KOPT-K1 (cell line): ENCODE results near the gene GOSR1.
"Not testable (repeated sequence)": the region's sequence is repeated elsewhere in the genome, so short reads cannot be mapped to it uniquely, and the experiment has no call there.

Experiments used
- H3K27ac ChIP-seq: fragments of 200-600 bp; sonication (generic); 2 replicates; pipeline ENCODE4 v1.5.1; 2016; ENCODE audit warnings: antibody characterized with exemption, mild to moderate bottlenecking, low read depth, low read length; ENCODE audit not compliant: poor library complexity, severe bottlenecking
- H3K36me3 ChIP-seq: fragments of 200-600 bp; sonication (generic); 2 replicates; pipeline ENCODE4 v1.5.1; 2017; ENCODE audit warnings: antibody characterized with exemption, mild to moderate bottlenecking, low read length, moderate library complexity; ENCODE audit not compliant: insufficient read depth
- H3K9me3 ChIP-seq: fragments of 200-600 bp; sonication (generic); 2 replicates; pipeline ENCODE4 v1.5.1; 2017; ENCODE audit warnings: antibody characterized with exemption, low read length, mild to moderate bottlenecking; ENCODE audit not compliant: insufficient read depth, poor library complexity, severe bottlenecking

The GOSR1 gene

DNA sequence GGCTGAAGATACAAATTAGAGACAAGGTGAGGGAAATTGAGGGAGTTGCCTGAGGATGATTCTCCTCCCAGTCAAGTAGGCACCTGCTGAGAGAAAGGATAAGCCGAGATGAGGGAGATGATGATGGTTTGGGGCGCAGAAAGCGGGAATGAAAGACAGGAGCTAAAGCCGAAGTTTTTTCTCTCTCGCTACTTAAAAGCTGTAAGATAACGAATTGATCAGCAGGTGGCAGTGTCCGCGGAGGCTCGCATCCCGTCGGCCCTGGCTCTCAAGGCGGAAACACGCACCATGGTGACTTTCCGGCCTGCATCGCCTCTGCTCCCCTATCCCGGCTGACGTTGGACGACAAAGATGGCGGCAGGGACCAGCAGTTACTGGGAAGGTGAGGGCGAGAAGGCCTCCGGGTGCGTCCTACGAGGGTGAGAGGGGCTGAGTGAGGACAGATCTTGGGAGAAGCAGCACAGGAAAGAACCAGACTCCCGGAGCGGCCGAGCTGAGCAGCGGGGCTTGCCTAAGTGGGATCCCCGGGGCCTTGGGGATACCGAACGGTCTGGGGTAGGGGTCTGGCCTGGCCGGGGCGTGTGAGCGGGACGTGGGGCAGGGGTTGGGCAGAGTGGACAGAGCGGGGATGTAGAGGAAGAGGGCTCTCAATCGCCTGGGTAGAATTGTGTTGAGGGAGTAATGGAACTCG is at the start of gene GOSR1:
Gene GOSR1, plus strand, starts transcription at position 326 of the 691 bp plus-strand sequence. Its CDS starts 26 bp downstream, at position 352.
- Histone ChIP-seq H3K27ac (peak within 1 kb of the TSS; percentile 88), H3K36me3 (peaks cover 33% of the 10 kb centered on the region), H3K9me3 (no peaks in the 10 kb centered on the region)

DNA sequence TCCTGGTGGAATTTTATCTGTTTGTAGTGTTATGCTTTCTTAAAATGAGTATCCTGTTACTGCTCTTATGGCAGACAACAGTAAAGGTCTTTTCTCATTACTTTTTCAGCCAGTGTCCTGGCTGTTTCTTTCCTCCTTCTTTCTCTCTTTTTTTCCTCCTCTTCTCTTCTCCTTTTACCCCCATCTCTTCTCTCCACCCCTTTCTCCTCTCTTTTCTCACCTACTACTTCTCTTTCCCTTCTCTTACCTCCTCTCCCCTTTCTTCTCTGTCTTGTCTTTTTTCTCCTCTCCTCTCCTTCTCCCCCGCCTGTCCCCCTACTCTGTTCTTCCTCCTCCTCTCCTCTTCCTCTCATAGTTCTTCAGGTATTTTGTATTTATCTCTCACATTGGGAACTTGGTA is 49.6 kb upstream of the GOSR1 start:
- peaks cover 48% of the 10 kb centered on the region for H3K36me3 ChIP-seq
- no peak overlapping the region for H3K27ac ChIP-seq
- H3K9me3 ChIP-seq: no peaks in the 10 kb centered on the region

DNA sequence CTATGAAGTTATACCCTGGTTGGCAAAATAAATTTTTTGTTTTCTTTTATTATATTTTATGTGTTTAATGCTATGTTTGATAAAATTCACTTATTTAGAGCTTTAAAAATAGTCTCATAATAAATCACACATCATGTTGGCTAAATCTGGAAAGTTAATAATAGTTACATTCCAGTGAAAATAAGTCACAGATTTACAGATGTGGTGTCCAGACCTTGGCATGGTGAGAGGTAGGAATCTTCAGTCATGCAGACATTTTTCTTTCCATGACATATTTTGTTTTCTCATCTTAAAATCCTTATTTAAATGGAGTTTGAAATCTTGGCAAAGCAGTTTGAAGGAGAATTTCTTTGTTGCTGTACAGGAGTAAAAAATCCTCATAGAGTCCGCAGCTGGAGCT is 48.1 kb upstream of the GOSR1 start:
- Histone ChIP-seq H3K9me3 (no peaks in the 10 kb centered on the region), H3K27ac (no peak overlapping the region), H3K36me3 (peaks cover 42% of the 10 kb centered on the region)

DNA sequence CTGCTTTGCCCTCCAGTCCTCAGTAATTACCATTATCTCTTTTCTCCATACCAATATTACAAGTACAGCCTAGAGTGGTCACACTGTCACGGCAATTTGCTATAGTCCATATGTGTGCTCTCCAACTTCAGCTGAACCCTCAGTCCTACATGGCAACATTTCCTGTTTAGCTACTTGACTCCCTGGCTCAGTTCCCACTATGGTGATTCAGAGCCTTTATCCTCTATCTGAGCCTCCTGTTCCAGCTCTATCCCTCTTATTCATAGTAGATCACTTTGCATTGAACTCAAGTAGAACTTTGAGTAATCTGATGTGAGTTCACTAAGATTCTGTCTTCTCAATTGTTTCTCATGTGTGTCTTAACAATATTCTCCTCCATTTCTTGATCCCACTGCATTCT is 43.7 kb upstream of the GOSR1 start:
- Histone ChIP-seq H3K27ac (no peak overlapping the region), H3K9me3 (no peaks in the 10 kb centered on the region), H3K36me3 (peaks cover 38% of the 10 kb centered on the region)

DNA sequence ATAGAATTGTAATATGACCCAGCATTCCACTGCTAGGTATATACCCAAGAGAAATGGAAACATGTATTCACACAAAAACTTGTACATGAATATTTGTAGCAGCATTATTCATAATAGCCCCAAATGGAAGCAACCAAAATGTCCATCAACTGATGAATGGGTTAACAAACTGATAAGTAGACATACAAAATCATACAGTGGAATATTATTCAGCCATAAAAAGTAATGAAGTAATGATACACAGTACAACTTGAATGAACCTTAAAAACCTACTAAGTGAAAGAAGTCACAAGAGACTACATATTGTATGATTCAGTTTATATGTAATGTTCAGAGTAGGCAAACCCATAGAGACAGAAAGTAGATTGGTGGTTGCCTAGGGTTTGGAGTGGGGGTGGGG is 40.5 kb upstream of the GOSR1 start:
- no peaks in the 10 kb centered on the region for H3K9me3 ChIP-seq
- H3K27ac ChIP-seq: no peak overlapping the region
- H3K36me3 ChIP-seq: peaks cover 31% of the 10 kb centered on the region

DNA sequence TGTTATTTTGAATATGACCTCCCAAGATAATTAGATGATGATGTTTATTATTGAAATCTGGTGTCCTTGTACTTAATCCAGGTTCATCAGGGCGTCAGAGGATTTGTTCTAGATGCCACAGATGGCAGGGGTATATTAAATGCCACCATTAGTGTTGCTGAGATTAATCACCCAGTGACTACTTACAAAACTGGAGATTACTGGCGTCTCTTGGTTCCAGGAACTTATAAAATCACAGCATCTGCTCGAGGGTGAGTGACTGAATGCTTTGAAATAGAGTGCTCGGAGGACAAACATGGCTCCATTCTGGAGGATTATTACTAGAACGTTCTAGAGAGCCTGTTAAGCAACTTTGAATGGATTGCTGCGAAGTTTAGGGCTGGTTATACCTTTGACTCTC is 33.5 kb upstream of the GOSR1 start:
- Histone ChIP-seq H3K9me3 (no peaks in the 10 kb centered on the region), H3K36me3 (peaks cover 32% of the 10 kb centered on the region), H3K27ac (no peak overlapping the region)

DNA sequence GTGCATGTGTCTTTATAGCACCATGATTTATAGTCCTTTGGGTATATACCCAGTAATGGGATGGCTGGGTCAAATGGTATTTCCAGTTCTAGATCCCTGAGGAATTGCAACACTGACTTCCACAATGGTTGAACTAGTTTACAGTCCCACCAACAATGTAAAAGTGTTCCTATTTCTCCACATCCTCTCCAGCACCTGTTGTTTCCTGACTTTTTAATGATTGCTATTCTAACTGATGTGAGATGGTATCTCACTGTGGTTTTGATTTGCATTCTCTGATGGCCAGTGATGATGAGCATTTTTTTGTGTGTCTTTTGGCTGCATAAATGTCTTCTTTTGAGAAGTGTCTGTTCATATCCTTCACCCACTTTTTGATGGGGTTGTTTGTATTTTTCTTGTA is 30.6 kb upstream of the GOSR1 start:
- not testable (repeated sequence) for H3K27ac ChIP-seq, H3K9me3 ChIP-seq
- peaks cover 54% of the 10 kb centered on the region for H3K36me3 ChIP-seq

DNA sequence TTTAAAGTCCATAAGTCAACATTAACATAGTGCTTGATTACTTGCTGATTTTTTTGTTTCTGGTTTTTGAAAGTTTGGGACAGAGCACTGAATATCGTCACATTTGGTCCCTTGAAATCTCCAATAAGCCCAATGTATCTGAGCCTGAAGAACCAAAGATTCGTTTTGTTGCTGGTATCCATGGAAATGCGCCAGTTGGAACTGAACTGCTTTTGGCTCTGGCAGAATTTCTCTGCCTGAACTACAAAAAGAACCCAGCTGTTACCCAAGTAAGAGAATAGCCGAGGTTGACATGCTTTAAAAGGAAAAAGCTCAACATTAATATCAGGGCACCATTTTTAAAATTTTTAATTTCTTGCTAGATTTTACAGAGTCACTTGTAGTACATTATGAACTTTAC is 27.7 kb upstream of the GOSR1 start:
- Histone ChIP-seq H3K9me3 (no peaks in the 10 kb centered on the region), H3K27ac (no peak overlapping the region), H3K36me3 (peaks cover 63% of the 10 kb centered on the region)

DNA sequence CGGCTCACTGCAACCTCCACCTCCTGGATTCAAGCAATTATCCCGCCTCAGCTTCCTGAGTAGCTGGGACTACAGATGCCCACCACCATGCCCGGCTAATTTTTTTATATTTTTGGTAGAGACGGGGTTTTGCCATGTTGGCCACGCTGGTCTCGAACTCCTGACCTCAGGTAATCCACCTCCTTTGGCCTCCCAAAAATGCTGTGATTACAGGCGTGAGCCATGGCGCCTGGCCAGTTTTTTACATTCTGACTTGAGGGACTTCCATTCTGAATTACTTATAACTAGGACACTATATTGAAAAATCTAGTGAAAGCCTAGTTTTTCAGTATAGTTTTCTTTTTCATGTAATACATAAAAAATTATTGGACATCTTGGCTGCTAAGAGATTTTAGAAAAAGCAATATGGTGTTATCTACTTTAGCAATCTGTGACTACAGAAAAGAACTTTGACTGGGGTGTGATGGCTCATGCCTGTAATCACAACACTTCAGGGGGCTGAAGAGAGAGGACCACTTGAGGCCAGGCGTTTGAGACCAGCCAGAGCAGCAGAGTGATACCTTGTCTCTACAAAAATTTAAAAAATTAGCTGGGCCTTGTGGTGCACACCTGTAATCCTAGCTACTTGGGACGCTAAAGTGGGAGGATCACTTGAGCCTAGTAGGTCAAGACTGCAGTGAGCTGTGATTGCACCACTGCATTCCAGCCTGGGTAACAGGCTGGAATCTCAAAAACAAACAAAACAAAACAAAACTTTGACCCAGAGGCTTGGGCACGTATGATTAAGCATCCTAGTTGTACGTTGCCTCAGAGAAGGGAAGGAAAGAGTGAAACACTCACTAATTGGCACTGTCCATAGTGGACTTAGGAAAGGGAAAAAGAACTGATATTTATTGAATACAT is 26.8 kb upstream of the GOSR1 start:
- Histone ChIP-seq H3K27ac (no peak overlapping the region), H3K36me3 (peaks cover 61% of the 10 kb centered on the region)

DNA sequence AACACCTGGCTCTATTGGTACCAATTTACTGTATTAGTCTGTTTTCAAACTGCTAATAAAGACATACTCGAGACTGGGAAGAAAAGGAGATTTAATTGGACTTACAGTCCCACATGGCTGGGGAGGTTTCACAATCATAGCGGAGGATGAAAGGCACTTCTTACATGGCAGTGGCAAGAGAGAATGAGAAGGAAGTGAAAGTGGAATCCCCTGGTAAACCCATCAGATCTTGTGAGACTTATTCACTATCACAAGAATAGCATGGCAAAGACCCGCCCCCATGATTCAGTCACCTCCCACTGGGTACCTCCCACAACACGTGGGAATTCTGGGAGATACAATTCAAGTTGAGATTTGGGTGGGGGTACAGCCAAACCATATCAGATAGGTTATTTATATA is 22.6 kb upstream of the GOSR1 start:
- no peaks in the 10 kb centered on the region for H3K9me3 ChIP-seq
- H3K36me3 ChIP-seq: peaks cover 80% of the 10 kb centered on the region
- no peak overlapping the region for H3K27ac ChIP-seq

More for the DNA sequence above, 26.8 kb upstream of the GOSR1 start:
- no peaks in the 10 kb centered on the region for H3K9me3 ChIP-seq

DNA sequence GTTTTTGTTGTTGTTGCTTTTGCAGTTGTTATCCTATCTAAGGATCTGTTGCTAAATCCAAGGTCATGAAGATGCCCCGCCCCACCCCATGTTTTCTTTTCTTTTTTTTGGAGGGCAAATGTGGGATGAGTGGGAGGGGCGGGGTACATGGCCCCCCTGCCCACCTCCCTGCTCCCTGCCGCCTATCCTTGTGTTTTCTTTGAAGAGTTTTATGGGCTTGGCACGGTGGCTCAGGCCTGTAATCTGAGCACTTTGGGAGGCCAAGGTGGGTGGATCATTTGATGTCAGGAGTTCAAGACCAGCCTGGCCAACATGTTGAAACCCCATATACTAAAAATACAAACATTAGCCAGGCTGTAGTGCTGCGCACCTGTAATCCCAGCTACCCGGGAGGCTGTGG is 18.8 kb upstream of the GOSR1 start:
- no peaks in the 10 kb centered on the region for H3K9me3 ChIP-seq
- H3K36me3 ChIP-seq: peaks cover 66% of the 10 kb centered on the region

DNA sequence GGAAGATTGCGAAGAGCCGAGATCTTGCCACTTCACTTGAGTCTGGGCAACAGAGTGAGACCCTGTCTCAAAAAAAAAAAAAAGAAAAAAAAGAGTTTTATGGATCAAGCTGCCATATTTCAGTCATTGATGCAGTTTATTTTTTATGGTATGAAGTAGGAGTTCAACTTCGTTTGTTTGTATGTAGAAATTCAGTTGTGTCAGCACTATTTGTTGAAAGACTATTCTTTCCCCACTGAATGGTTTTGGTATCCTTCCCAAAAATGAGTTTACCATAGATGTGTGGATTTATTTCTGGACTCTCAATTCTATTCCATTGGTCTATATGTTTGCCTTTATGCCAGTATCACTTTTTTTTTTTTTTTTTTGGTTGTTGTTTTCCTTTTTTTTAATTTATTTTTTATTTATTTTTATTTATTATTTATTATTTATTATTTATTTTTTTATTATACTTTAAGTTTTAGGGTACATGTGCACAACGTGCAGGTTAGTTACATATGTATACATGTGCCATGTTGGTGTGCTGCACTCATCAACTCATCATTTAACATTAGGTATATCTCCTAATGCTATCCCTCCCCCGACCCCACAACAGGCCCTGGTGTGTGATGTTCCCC is 18.3 kb upstream of the GOSR1 start:
- not testable (repeated sequence) for H3K27ac ChIP-seq
- peaks cover 66% of the 10 kb centered on the region for H3K36me3 ChIP-seq

More for the DNA sequence above, 18.8 kb upstream of the GOSR1 start:
- no peak overlapping the region for H3K27ac ChIP-seq

DNA sequence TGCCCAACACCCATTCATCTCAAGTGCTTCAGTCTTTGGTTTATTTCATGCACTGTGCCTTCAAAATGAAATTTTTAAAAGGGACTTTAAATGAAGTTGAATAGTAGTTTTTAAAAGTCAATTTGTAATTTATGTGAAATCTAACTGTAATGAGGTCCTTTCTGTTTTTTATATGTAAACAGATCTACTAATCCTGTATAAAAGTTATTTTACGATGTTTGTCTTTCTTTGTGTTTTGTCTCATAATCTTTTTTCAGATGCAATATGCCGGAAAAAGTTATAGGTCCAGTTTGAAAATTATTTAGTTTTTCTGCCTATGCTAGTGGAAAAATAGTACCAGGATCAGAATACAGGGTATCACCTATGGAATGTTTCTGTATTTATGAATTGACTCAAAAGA is 8.7 kb upstream of the GOSR1 start:
- H3K27ac ChIP-seq: no peak overlapping the region
- no peaks in the 10 kb centered on the region for H3K9me3 ChIP-seq
- peaks cover 23% of the 10 kb centered on the region for H3K36me3 ChIP-seq

More for the DNA sequence above, 18.3 kb upstream of the GOSR1 start:
- H3K9me3 ChIP-seq: not testable (repeated sequence)

DNA sequence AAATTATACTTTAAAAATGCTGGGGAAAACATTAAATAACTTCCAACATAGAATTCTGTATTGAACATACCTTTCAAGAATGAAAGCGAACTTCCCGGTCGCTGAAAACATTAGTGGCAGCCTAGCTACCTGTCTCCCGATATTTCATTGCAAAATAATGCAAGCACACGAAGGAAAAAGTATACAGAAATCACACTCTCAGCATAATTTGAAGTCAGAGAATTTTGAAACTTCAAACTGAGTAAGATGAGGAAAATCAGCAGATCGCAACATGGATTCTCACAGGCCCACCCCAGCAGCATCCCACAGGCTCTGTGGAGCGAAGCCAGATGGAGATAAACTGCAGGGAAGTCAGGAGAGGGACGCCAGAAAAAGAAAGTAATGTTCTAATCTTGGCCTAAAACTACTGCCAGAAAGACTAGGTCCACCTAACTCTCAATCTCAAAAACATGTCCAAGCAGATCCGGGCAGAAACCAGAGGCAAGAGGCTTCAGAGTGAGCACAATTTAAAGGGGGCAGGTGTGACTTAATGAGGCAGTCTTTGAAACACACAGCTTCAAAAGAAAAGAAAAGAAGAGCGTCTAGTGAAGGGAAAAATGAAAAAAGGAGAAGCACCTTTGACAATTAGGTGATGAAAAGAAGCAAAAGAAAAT is 4.8 kb upstream of the GOSR1 start:
- no peaks in the 10 kb centered on the region for H3K9me3 ChIP-seq
- H3K36me3 ChIP-seq: no peaks in the 10 kb centered on the region
- H3K27ac ChIP-seq: no peak overlapping the region

DNA sequence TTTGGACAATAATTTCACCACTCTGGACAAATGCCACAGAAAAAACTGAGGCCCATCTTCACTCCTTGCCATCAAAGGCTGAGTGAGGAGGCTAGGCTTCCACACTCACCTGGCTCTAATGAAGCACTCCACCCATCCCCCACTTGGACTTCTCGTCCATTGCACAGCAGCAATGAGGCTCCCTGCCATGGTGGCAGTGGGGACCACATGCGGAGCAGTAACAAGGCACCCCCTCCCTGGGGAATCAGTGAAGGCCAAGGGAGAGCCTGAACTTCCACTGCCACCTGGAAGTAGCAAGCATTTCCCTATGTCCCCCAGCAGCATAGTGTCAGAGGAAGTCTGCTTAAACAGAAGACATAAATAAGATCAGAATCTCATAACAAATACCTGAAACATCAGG is 2.0 kb upstream of the GOSR1 start:
- Histone ChIP-seq H3K36me3 (peaks cover 14% of the 10 kb centered on the region), H3K9me3 (no peaks in the 10 kb centered on the region), H3K27ac (no peak overlapping the region)
